ENCODE results near the gene MT2A. TPM values are rescaled to one million over a fixed set of nuclear protein-coding genes. Genes with fewer than 3 reads are reported as not detected.
A peak's percentile ranks its signal among the peaks of the same experiment; 100 is the strongest.

Gene MT2A
- total and polyA plus RNA-seq, 2 of the 13 experiments (the other 11 are each of a cell fraction or from before 2014, with no cell fraction given) = 135 to 371 TPM

- WGBS (ENCODE audit: low lambda C conversion rate) = under 1% methylated on average over 21 of the region's 61 CpGs
- Histone ChIP-seq H3K9me3 (ENCODE audit: low read length) (no peaks in the 10 kb centered on the region), H3K79me2 (ENCODE audit: insufficient read depth, low read length) (no peaks in the 10 kb centered on the region), H3K27me3 (ENCODE audit: control insufficient read depth in 1 of 2, insufficient read depth in 2 of 2, low read length in 2 of 2) (peaks cover 8 to 83% of the 10 kb centered on the region in 2 experiments; a peak in 4 of 5 replicates), H4K20me1 (ENCODE audit: insufficient read depth, low read length) (no peaks in the 10 kb centered on the region), H3K4me3 (replicated peaks in 1 of 3; ENCODE audit: insufficient read depth in 1 of 3, low read depth in 2 of 3, low read length in 3 of 3) (peak within 1 kb of the TSS; percentile 41 to 73 (median 54); a peak in 4 of 6 replicates), H2AFZ (ENCODE audit: low read length) (no peak within 1 kb of the TSS), H3K27ac (ENCODE audit: extremely low read length, insufficient read depth, low read length) (no peak within 1 kb of the TSS), H3K9ac (ENCODE audit: insufficient read depth, low read depth, low read length) (peak within 1 kb of the TSS; percentile 7; the same call in 1 of the 2 replicates), H3K4me1 (ENCODE audit: insufficient read depth, low read length) (peaks cover 24% of the 10 kb centered on the region), H3K4me2 (ENCODE audit: low read depth, low read length) (peak within 1 kb of the TSS; percentile 77), H3K36me3 (replicated peaks in 1 of 2; ENCODE audit: control insufficient read depth in 1 of 2, insufficient read depth in 2 of 2, low read length in 2 of 2) (no peaks in the 10 kb centered on the region)
- in situ Hi-C loops (cut with HindIII; ENCODE audit: extremely low pct_ligation_motif_present, low pct_unique_long_range_greater_than_20kb) = no loop called here
- DNase-seq (ENCODE audit: low spot score) (no peak), FAIRE-seq (no peak), ATAC-seq (peak; percentile 72)
- ChIA-PET CTCF (ENCODE audit: low intra/inter-chr PET ratio, low total read pairs) (no interaction called here), POLR2A (no interaction called here)
- intact Hi-C loops (cut with micrococcal nuclease; ENCODE audit: unreplicated experiment) = no loop called here
- BruUV-seq (replicated peaks) = no TSS peak
- peak; percentile 37; the same call in 1 of the 2 replicates for TF ChIP-seq PATZ1 (CRISPR knock-in tag; IDR thresholded peaks at IDR 0.05)
- no peak for TF ChIP-seq HOXA3 (CRISPR knock-in tag; IDR thresholded peaks at IDR 0.05)
- peak; percentile 78 for TF ChIP-seq EZH2 (conservative IDR thresholded peaks at IDR 0.05; ENCODE audit: low read depth, low read length)
- TF ChIP-seq ADNP (CRISPR knock-in tag; IDR thresholded peaks at IDR 0.05) = no peak
- peak; percentile 62; the same call in 1 of the 2 replicates for TF ChIP-seq PITX1 (CRISPR knock-in tag; IDR thresholded peaks at IDR 0.05)
- 0 out of 2 replicates have a peak, but pooled peaks have one; percentile 24 for TF ChIP-seq ZBTB20 (CRISPR knock-in tag; IDR thresholded peaks at IDR 0.05; ENCODE audit: borderline replicate concordance, low read depth)
- TF ChIP-seq UBTF (CRISPR knock-in tag; IDR thresholded peaks at IDR 0.05) = peak; percentile 24; the same call in 1 of the 2 replicates
- TF ChIP-seq ZNF367 (CRISPR knock-in tag; IDR thresholded peaks at IDR 0.05; ENCODE audit: borderline replicate concordance) = no peak
- 0 out of 2 replicates have a peak, but pooled peaks have one; percentile 22 for TF ChIP-seq HIC2 (CRISPR knock-in tag; IDR thresholded peaks at IDR 0.05; ENCODE audit: low read depth)
- no peak for TF ChIP-seq TRIM24 (CRISPR knock-in tag; IDR thresholded peaks at IDR 0.05)
- 0 out of 2 replicates have a peak, but pooled peaks have one; percentile 12 for TF ChIP-seq GATAD1 (CRISPR knock-in tag; IDR thresholded peaks at IDR 0.05)
- TF ChIP-seq ZNF512B (CRISPR knock-in tag; IDR thresholded peaks at IDR 0.05; ENCODE audit: borderline replicate concordance) = peak; percentile 86; the same call in 1 of the 2 replicates
- no peak for TF ChIP-seq ZNF749 (CRISPR knock-in tag; IDR thresholded peaks at IDR 0.05; ENCODE audit: borderline replicate concordance)
- TF ChIP-seq ZNF776 (CRISPR knock-in tag; IDR thresholded peaks at IDR 0.05) = no peak
Observed at GRCh38 chr16:56632156-56632847, 23.9 kb downstream of the MT2A start, which contains the start of gene MT1M. Gene MT1M (plus strand): TSS chr16:56632659. CDS start chr16:56632732, 73 bp downstream.
